Hepatocyte (in vitro differentiated cells): ENCODE results near the gene HLA-DMB.

ENCODE experiments used
- CTCF ChIP-seq: fragments of 200-600 bp; sonication (generic); IDR thresholded peaks from 2 replicates; pipeline ENCODE4 v1.5.1; 2016; ENCODE audit warnings: antibody characterized with exemption, mild to moderate bottlenecking; ENCODE audit not compliant: poor library complexity
- EZH2 ChIP-seq: fragments of 200-600 bp; sonication (generic); IDR thresholded peaks from 2 replicates; pipeline ENCODE4 v1.6.1; 2016; ENCODE audit warnings: antibody characterized with exemption, mild to moderate bottlenecking, borderline replicate concordance
- EZH2phosphoT487 ChIP-seq: fragments of 200-600 bp; sonication (generic); IDR thresholded peaks from one replicate; pipeline ENCODE4 v1.6.1; 2018; ENCODE audit warnings: antibody characterized with exemption, mild to moderate bottlenecking, low read depth, moderate library complexity; ENCODE audit not compliant: unreplicated experiment, severe bottlenecking

GRCh38 chr6:32982702-32983492 lies 42.1 kb upstream of the HLA-DMB start:
- TF ChIP-seq EZH2phosphoT487 (no peak), CTCF (no peak), EZH2 (no peak)
